ENCODE data around the gene THTPA. TPM values are rescaled to one million over a fixed set of nuclear protein-coding genes. Genes with fewer than 3 reads are reported as not detected.

Gene THTPA
- total RNA-seq, 2 donors from 2014 or later: 6.5 to 7.4 TPM

- Mint-ChIP-seq H3K27me3 (ENCODE audit: low read depth) (peaks cover 22% of the 10 kb centered on the region), H3K4me1 (ENCODE audit: low read depth) (peaks cover 29% of the 10 kb centered on the region), H3K27ac (no peak overlapping the region), H3K4me3 (no peak overlapping the region), H3K9me3 (no peaks in the 10 kb centered on the region), H3K36me3 (ENCODE audit: insufficient read depth in 2 of 2) (peaks cover 0 to 3% of the 10 kb centered on the region in 2 donors)
- no peak for ATAC-seq (replicated peaks in 1 of 2)
- no peak for DNase-seq
Measured at GRCh38 chr14:23570806-23571483, 14.9 kb downstream of the THTPA start.

- no peaks in the 10 kb centered on the region for H3K9me3 Mint-ChIP-seq
- peaks cover 0 to 3% of the 10 kb centered on the region in 2 donors for H3K36me3 Mint-ChIP-seq (ENCODE audit: insufficient read depth in 2 of 2)
- H3K27me3 Mint-ChIP-seq (ENCODE audit: low read depth): peaks cover 30% of the 10 kb centered on the region
- H3K4me3 Mint-ChIP-seq: no peak overlapping the region
- no peak overlapping the region for H3K27ac Mint-ChIP-seq
- DNase-seq: no peak
- H3K4me1 Mint-ChIP-seq (ENCODE audit: low read depth): peaks cover 27% of the 10 kb centered on the region
- no peak for ATAC-seq (replicated peaks in 1 of 2)
Measured at GRCh38 chr14:23571701-23572523, 15.8 kb downstream of the THTPA start.

DNA sequence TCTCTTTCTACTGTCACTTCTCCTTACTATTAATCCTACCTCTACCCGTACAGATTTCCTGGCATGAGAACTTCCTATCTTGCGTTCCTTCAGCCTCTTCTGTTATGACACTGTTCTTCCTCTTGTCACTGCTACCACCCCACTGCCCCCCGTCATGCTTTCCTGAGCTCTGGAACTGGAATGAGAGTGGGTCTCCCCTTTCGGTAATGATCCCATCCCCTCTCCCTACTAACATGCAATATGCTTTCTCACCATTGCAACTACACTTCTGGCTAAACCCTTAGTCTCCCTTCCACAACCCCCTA lies 16.4 kb downstream of the THTPA start:
- Mint-ChIP-seq H3K9me3 (no peaks in the 10 kb centered on the region), H3K27ac (no peak overlapping the region)

GRCh38 chr14:23572836-23573235 lies 16.8 kb downstream of the THTPA start:
- no peak overlapping the region for H3K4me3 Mint-ChIP-seq
- ATAC-seq (replicated peaks in 1 of 2) (no peak), DNase-seq (no peak)
- H3K4me1 Mint-ChIP-seq (ENCODE audit: low read depth): peaks cover 27% of the 10 kb centered on the region
- peaks cover 0 to 3% of the 10 kb centered on the region in 2 donors for H3K36me3 Mint-ChIP-seq (ENCODE audit: insufficient read depth in 2 of 2)
- peaks cover 33% of the 10 kb centered on the region for H3K27me3 Mint-ChIP-seq (ENCODE audit: low read depth)
- no peak overlapping the region for H3K27ac Mint-ChIP-seq
- no peaks in the 10 kb centered on the region for H3K9me3 Mint-ChIP-seq

More for the DNA sequence above, 16.4 kb downstream of the THTPA start:
- DNase-seq (no peak), ATAC-seq (replicated peaks in 1 of 2) (no peak)
- H3K4me1 Mint-ChIP-seq (ENCODE audit: low read depth): peaks cover 28% of the 10 kb centered on the region
- no peak overlapping the region for H3K4me3 Mint-ChIP-seq
- H3K36me3 Mint-ChIP-seq (ENCODE audit: insufficient read depth in 2 of 2): peaks cover 0 to 3% of the 10 kb centered on the region in 2 donors
- peaks cover 32% of the 10 kb centered on the region for H3K27me3 Mint-ChIP-seq (ENCODE audit: low read depth)

DNA sequence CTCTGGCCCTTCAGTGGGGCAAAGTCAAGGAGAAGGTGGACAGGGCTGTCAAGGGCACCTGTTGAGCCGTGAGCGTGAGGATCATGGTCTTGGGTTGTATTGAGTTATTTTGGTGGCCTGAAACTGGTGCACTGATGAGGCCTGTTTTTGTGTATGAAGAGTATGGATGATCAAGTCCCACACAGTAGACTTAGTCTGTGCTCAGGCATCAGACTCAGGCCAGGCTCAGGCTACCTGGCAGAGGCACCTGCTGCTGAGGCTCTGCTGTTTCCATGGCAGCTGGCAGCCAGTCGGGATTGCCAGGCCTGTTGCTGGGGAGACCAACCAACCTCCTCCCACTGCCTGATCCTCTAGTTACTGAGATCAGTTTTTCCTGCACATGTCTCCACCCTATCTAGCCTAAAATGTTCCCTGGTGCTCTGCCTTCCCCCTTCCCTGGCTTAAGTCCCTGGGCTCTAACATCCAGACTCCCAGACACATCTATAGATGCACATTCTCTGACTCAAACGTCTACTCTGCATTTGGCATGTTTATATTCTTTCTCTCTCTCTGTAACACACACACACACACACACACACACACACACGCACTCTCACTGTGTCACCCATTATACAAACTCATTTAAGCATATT lies 17.4 kb downstream of the THTPA start:
- no peak for DNase-seq
- H3K27ac Mint-ChIP-seq: no peak overlapping the region
- H3K4me1 Mint-ChIP-seq (ENCODE audit: low read depth): peaks cover 27% of the 10 kb centered on the region
- peaks cover 40% of the 10 kb centered on the region for H3K27me3 Mint-ChIP-seq (ENCODE audit: low read depth)
- H3K36me3 Mint-ChIP-seq (ENCODE audit: insufficient read depth in 2 of 2): peaks cover 0 to 3% of the 10 kb centered on the region in 2 donors
- H3K9me3 Mint-ChIP-seq: no peaks in the 10 kb centered on the region
- H3K4me3 Mint-ChIP-seq: no peak overlapping the region
- ATAC-seq (replicated peaks in 1 of 2): no peak

GRCh38 chr14:23577004-23577681 lies 21.1 kb downstream of the THTPA start:
- Mint-ChIP-seq H3K4me1 (ENCODE audit: low read depth) (peaks cover 22% of the 10 kb centered on the region), H3K27ac (no peak overlapping the region), H3K36me3 (ENCODE audit: insufficient read depth in 2 of 2) (peaks cover 0 to 3% of the 10 kb centered on the region in 2 donors), H3K9me3 (no peaks in the 10 kb centered on the region), H3K27me3 (ENCODE audit: low read depth) (peaks cover 56% of the 10 kb centered on the region), H3K4me3 (peak overlapping the region; percentile 69 to 86)
- no peak for DNase-seq
- peak; percentile 35 to 41 for ATAC-seq (replicated peaks in 1 of 2)

GRCh38 chr14:23577710-23578392 lies 21.8 kb downstream of the THTPA start:
- Mint-ChIP-seq H3K4me1 (ENCODE audit: low read depth) (peaks cover 22% of the 10 kb centered on the region), H3K4me3 (peak overlapping the region in 1 of 2 donors; percentile 61), H3K36me3 (ENCODE audit: insufficient read depth in 2 of 2) (peaks cover 0 to 3% of the 10 kb centered on the region in 2 donors), H3K27me3 (ENCODE audit: low read depth) (peaks cover 50% of the 10 kb centered on the region), H3K9me3 (no peaks in the 10 kb centered on the region), H3K27ac (no peak overlapping the region)
- no peak for DNase-seq
- no peak for ATAC-seq (replicated peaks in 1 of 2)

GRCh38 chr14:23578560-23579310 lies 22.7 kb downstream of the THTPA start, which contains the start of gene JPH4:
JPH4 (minus strand) TSS chr14:23578790; CDS start chr14:23577453, 1,337 bp downstream.
- peak within 1 kb of the TSS; percentile 38 to 61 for H3K4me3 Mint-ChIP-seq
- peaks cover 0 to 3% of the 10 kb centered on the region in 2 donors for H3K36me3 Mint-ChIP-seq (ENCODE audit: insufficient read depth in 2 of 2)
- peaks cover 22% of the 10 kb centered on the region for H3K4me1 Mint-ChIP-seq (ENCODE audit: low read depth)
- peaks cover 51% of the 10 kb centered on the region for H3K27me3 Mint-ChIP-seq (ENCODE audit: low read depth)
- no peak for ATAC-seq (replicated peaks in 1 of 2)
- H3K9me3 Mint-ChIP-seq: no peaks in the 10 kb centered on the region
- DNase-seq: no peak
- H3K27ac Mint-ChIP-seq: no peak within 1 kb of the TSS

- Mint-ChIP-seq H3K27me3 (ENCODE audit: low read depth) (peaks cover 56% of the 10 kb centered on the region), H3K4me1 (ENCODE audit: low read depth) (peaks cover 22% of the 10 kb centered on the region), H3K9me3 (no peaks in the 10 kb centered on the region), H3K36me3 (ENCODE audit: insufficient read depth in 2 of 2) (peaks cover 0 to 3% of the 10 kb centered on the region in 2 donors), H3K4me3 (no peak overlapping the region), H3K27ac (no peak overlapping the region)
- DNase-seq (no peak), ATAC-seq (replicated peaks in 1 of 2) (no peak)
Measured at GRCh38 chr14:23579311-23579630, 23.2 kb downstream of the THTPA start.

DNA sequence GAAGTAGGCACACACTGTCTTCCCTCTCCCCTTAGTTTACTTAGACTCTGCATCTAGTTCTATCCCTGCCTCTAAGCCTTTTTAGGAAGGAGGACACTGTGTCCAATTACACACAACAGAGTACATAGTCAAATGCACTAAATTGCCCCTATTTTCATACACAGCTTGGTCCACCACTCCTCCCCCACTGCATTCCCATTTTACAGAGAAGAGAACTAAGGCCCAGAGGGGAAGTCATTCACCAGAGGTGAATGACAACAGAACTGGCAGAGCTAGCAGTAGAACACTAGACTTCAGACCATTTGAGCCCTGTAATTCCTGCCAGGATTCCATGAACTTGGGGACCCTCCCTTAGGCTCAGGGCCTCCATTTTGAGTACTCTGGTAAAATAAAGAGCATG lies 23.7 kb downstream of the THTPA start:
- Mint-ChIP-seq H3K9me3 (no peaks in the 10 kb centered on the region), H3K27me3 (ENCODE audit: low read depth) (peaks cover 57% of the 10 kb centered on the region), H3K27ac (no peak overlapping the region), H3K4me1 (ENCODE audit: low read depth) (peaks cover 22% of the 10 kb centered on the region), H3K36me3 (ENCODE audit: insufficient read depth in 2 of 2) (peaks cover 0 to 3% of the 10 kb centered on the region in 2 donors), H3K4me3 (no peak overlapping the region)
- ATAC-seq (replicated peaks in 1 of 2): no peak
- no peak for DNase-seq

- ATAC-seq (replicated peaks in 1 of 2) (no peak), DNase-seq (no peak)
- H3K36me3 Mint-ChIP-seq (ENCODE audit: insufficient read depth in 2 of 2): peaks cover 0 to 3% of the 10 kb centered on the region in 2 donors
- no peaks in the 10 kb centered on the region for H3K9me3 Mint-ChIP-seq
- H3K4me1 Mint-ChIP-seq (ENCODE audit: low read depth): peaks cover 22% of the 10 kb centered on the region
- H3K4me3 Mint-ChIP-seq: no peak overlapping the region
- H3K27me3 Mint-ChIP-seq (ENCODE audit: low read depth): peaks cover 51% of the 10 kb centered on the region
- H3K27ac Mint-ChIP-seq: no peak overlapping the region
Measured at GRCh38 chr14:23580152-23580926, 24.3 kb downstream of the THTPA start.
